ENCODE measurements around the gene KRT20.

KRT20 gene

GRCh38 chr17:40850293-40850972, 34.6 kb downstream of the KRT20 start:
- no peak for DNase-seq (ENCODE audit: low spot score)

GRCh38 chr17:40849723-40850122, 35.3 kb downstream of the KRT20 start:
- no peak for DNase-seq (ENCODE audit: low spot score)

DNA sequence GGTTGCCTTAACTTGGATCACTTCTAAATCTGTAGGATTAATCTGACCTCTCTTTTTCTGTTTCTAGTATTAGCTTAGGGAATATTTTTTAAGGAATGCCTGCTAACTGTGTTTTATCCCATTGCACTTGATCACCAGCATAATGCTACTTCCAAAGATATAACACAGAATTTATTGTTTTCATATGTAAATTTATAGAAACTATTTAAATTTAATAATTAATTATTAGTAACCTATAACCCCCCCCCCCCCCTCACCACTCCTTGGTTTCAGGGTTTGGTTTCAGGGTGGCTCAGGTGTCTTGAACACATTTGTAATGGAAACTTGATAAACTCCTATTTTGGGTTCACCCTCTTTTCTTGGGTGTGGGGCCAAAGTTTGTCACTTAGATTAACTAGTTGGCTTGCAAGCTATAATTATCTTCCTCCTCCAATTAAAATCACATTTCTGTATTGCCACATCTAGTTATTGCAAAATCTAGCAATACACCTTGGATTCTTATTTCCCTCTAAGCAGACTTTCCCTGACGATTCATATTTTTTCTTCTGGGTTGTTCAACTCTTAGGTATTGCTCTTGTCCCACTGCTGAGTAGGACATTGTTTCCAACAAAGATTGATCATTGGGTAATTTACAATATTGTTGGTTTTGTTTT, 36.3 kb downstream of the KRT20 start:
- no peak for DNase-seq (ENCODE audit: low spot score)

- DNase-seq (ENCODE audit: low spot score): no peak
These were observed 38.4 kb downstream of the KRT20 start for GRCh38 chr17:40846515-40847144.

DNA sequence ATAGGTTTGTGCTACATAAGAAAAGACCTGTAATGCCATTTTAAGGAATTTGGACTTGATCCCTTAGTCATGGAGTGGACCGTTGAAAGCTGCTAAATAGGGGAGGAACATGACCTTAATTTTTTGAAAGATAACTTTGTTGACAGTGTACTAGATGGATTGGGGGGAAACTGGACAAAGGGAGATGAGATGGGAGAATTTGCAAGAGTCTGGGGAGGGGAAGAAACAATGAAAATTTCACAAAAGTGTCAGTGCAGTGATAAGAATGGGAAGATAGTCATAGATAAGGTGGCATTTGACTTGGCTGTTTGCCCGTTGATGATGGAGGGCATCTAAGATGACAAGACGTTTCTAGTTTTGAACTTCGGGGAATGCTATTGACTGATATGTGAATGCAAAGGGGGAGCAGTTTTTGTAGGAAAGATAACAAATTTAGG, 40.4 kb downstream of the KRT20 start:
- no peak for DNase-seq (ENCODE audit: low spot score)

GRCh38 chr17:40843242-40843641, 41.8 kb downstream of the KRT20 start:
- no peak for DNase-seq (ENCODE audit: low spot score)

DNA sequence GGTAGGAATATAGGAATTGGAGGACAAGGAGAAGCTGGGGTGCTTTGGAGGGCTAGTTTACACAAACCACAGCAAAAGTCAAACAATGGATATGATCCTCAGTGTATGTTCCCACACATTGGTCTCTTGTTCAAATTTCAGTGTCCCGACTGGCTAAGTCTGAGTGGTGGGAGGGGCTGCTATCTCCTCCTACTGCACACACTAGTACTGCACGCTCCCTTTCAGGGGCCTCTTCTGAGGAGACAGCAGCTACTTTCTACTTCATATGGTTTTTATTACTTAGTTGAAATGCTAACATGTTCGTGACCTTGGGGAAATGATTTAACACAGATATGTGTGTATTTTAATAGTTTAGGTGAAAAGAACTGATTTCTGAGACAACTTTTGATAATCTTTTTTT, 43.8 kb downstream of the KRT20 start:
- DNase-seq (ENCODE audit: low spot score): no peak

DNA sequence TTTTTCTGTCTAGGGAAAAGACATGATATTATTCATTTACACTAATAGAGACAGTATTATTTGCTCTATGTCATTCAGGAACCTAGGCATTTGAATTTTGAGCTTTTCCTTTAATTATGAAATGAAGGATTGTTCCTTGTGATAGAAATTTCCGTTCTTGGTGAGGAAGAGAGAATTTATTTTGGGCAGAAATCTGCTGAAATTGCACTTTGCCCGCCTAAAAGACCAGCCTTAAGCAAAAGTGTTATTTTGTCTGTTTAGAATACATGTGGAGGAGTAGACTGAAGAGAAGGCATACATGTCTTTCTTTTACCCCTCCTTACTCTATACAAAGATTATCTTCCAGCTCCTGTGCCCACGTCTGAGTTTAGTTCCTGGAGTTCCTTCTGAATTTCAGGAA, 45.8 kb downstream of the KRT20 start:
- no peak for DNase-seq (ENCODE audit: low spot score)

DNA sequence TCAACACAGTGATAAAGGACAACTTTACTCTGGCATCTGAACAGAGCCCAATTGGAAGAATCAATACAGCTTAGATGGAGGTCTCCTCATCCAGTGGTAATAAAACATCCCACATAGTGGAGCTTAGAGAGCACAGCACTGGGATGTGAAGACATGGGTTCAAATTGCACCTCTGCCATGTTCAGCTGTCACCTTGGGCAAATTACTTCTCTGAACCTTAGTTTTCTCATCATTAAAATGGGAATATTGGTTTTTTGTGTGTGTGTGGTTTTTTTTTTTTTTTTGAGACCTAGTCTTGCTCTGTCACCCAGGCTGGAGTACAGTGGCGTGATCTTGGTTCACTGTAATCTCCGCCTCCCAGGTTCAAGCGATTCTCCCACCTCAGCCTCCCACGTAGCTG, 49.0 kb downstream of the KRT20 start:
- DNase-seq (ENCODE audit: low spot score): no peak

DNA sequence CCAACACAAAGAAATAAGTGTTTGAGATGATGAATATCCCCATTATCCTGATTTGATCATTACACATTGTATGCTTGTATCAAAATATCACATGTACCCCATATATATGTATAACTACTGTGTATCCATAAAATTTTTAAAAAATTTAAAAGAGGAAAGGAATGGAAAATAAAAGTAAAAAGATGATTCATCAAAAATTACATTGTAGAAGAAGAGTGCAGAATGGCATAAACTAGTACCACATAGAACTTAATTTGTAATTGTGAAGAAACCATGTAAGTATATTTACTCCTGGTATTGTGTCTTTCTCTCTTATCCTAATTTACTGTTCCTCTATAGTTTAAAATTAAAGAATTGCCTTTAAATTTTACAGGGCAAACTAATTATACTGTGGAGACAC, 51.2 kb downstream of the KRT20 start:
- DNase-seq (ENCODE audit: low spot score): no peak

- no peak for DNase-seq (ENCODE audit: low spot score)
These were observed 52.2 kb downstream of the KRT20 start for GRCh38 chr17:40832840-40833239.

GRCh38 chr17:40830085-40830776, 54.8 kb downstream of the KRT20 start:
- DNase-seq (ENCODE audit: low spot score): no peak

GRCh38 chr17:40828454-40829044, 56.5 kb downstream of the KRT20 start:
- no peak for DNase-seq (ENCODE audit: low spot score)

DNA sequence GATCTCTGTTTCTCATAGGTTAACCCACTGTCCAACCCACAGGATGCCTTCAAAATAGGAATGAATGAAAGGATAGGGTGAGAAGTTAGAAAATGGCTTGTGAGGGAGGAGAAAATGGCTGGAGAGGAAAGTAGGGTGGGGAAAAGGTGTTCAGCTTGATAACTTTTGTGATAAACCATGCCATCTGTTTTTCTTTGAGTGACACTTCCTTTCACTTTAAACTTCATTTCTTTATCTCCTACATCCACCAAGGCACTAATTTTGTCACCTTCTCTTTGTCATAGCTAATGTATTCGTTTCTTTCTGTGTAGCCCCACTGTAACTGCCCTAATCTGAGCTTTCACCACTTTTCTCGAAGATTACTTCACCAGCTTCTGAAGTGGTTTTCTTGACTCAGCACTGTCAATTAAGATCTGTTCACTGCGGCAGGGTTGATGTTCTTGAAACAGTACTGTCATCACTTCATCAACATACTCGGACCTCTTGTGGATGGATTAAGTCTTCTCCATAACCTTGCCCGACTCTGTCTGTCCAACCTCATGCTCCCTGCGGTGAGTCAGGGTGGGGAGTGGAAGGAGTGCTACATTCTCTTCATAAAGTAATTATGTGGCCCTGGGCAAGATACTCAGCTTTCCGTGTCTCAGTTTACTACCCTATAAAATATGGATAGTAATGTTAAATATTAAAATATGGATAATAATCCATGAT, 57.1 kb downstream of the KRT20 start:
- DNase-seq (ENCODE audit: low spot score): no peak
